ENCODE data around the gene CLN6.

Gene CLN6

GRCh38 chr15:68229386-68230156 is at the start of gene CLN6:
Gene CLN6, minus strand, starts transcription at chr15:68229728. Its CDS starts 144 bp downstream, at chr15:68229584.
- DNase-seq, result peak; percentile 82

- peak; percentile 65 for DNase-seq
Measured at GRCh38 chr15:68278595-68279405, 49.3 kb upstream of the CLN6 start.

- peak; percentile 61 for DNase-seq
Measured at GRCh38 chr15:68278345-68278594, 48.7 kb upstream of the CLN6 start.

GRCh38 chr15:68277603-68278344 is 48.2 kb upstream of the CLN6 start, which contains the start of gene FEM1B:
Gene FEM1B, plus strand, starts transcription at chr15:68277745. Its CDS starts 673 bp downstream, at chr15:68278418.
- DNase-seq, result peak; percentile 93

- DNase-seq, result peak; percentile 44
Measured at GRCh38 chr15:68277131-68277602, 47.6 kb upstream of the CLN6 start.

- DNase-seq, result peak; percentile 25
Measured at GRCh38 chr15:68276668-68277067, 47.1 kb upstream of the CLN6 start.

- DNase-seq, result peak; percentile 83
Measured at GRCh38 chr15:68275165-68275746, 45.7 kb upstream of the CLN6 start.

GRCh38 chr15:68274201-68274848 is 44.8 kb upstream of the CLN6 start:
- DNase-seq, result peak; percentile 86

GRCh38 chr15:68272721-68273271 is 43.3 kb upstream of the CLN6 start:
- peak; percentile 95 for DNase-seq

- DNase-seq, result peak; percentile 55
Measured at GRCh38 chr15:68271854-68272471, 42.4 kb upstream of the CLN6 start.

- DNase-seq, result no peak
Measured at GRCh38 chr15:68268405-68268804, 38.9 kb upstream of the CLN6 start.

GRCh38 chr15:68265674-68266073 is 36.1 kb upstream of the CLN6 start:
- no peak for DNase-seq

GRCh38 chr15:68265081-68265480 is 35.6 kb upstream of the CLN6 start:
- DNase-seq, result no peak

GRCh38 chr15:68264282-68264681 is 34.8 kb upstream of the CLN6 start:
- DNase-seq, result no peak

GRCh38 chr15:68262514-68263356 is 33.2 kb upstream of the CLN6 start:
- no peak for DNase-seq

GRCh38 chr15:68261980-68262379 is 32.5 kb upstream of the CLN6 start:
- DNase-seq, result no peak

- no peak for DNase-seq
Measured at GRCh38 chr15:68261241-68261640, 31.7 kb upstream of the CLN6 start.

GRCh38 chr15:68259883-68260282 is 30.4 kb upstream of the CLN6 start:
- DNase-seq, result no peak

- no peak for DNase-seq
Measured at GRCh38 chr15:68258692-68259091, 29.2 kb upstream of the CLN6 start.

GRCh38 chr15:68256675-68257450 is 27.3 kb upstream of the CLN6 start:
- peak; percentile 95 for DNase-seq
